ENCODE measurements around the gene BRAF. TPM values are rescaled to one million over a fixed set of nuclear protein-coding genes. Genes with fewer than 3 reads are reported as not detected.

BRAF gene
- 10 to 100 TPM; 25.8 to 58.7 (median 49.7) TPM for total RNA-seq
- polyA plus RNA-seq: 10 to 100 TPM; 11.2 to 13.9 TPM
- 113 reads per million, percentile 86 among the genes with 10 or more reads in this experiment for total RNA-seq

DNA sequence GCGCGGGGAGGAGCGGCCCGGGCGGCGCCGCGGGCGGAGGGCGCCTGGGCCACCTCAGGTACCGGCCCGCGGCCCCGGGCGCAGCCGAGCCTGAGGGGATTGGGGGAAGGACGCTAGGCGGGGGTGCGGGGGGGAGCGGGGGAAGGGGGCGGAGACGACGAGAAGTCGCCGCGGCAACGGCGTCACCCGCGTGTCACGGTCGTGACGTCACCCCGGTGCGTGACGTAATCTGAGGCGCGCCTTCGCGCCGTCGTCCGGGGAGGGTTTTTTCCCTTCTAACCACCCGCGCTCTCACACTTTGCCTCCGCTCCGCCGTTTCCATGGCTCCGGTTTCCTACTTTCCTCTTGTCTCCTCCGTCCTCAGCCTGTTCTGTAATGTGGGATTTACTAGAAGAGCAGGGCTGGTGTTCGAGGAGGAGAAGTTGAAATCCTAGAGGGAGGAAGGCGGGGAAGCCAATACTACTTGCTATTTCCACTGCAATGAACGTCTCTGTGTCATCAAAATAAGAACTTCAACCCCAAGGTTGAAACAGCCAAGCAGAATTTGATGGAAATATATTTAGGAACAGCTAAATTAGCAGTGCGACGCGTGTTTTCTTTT lies at the start of gene BRAF:
Gene BRAF, minus strand, starts transcription at position 109 of the 601 bp plus-strand sequence. CDS start 226 bp downstream, outside the sequence.
- peak within 1 kb of the TSS in 8 of 9 donors; percentile 92 to 100 (median 99) for H3K27ac Mint-ChIP-seq
- peak within 1 kb of the TSS in 8 of 10 donors; percentile 36 to 99 (median 98) for H3K4me3 Mint-ChIP-seq
- peak within 1 kb of the TSS; percentile 95 for H3K4me3 ChIP-seq (ENCODE audit: low read length)
- H3K27me3 ChIP-seq (ENCODE audit: control insufficient read depth in 2 of 2, insufficient read depth in 2 of 2, low read length in 2 of 2): no peaks in the 10 kb centered on the region
- H3K27me3 Mint-ChIP-seq: peaks cover 0 to 12% (median 0%) of the 10 kb centered on the region in 5 donors
- H3K4me1 Mint-ChIP-seq: peaks cover 9 to 37% (median 15%) of the 10 kb centered on the region in 7 donors
- no peaks in the 10 kb centered on the region for H3K36me3 Mint-ChIP-seq
- ChIA-PET POLR2A (interaction anchor here (0.9 to 2.1 kb wide), 5 partner anchors 20 to 251 kb away, joined by 3 to 15 read pairs (median 5); partner anchors contain the start of gene MRPS33), CTCF (interaction anchor here (1.8 kb wide), 1 partner anchor 90 kb away, joined by 7 read pairs; the partner anchor contains the start of gene MRPS33)
- peak within 1 kb of the TSS; percentile 100 for H3K27ac ChIP-seq (ENCODE audit: low read depth, low read length)
- peak; percentile 90 to 98 (median 94) for DNase-seq
- H3K9me3 ChIP-seq (ENCODE audit: control insufficient read depth in 2 of 3, low read length in 3 of 3): no peaks in the 10 kb centered on the region
- ATAC-seq: peak; percentile 79
- peaks cover 0 to 5% (median 0%) of the 10 kb centered on the region in 3 experiments for H3K36me3 ChIP-seq (ENCODE audit: control insufficient read depth in 2 of 3, insufficient read depth in 3 of 3, low read length in 3 of 3)
- H3K4me1 ChIP-seq (ENCODE audit: control insufficient read depth in 2 of 2, insufficient read depth in 2 of 2, low read length in 2 of 2): peaks cover 9 to 18% of the 10 kb centered on the region in 2 donors
- intact Hi-C loops (cut with micrococcal nuclease): loop anchor here (1.0 to 10.0 kb wide), 18 partner anchors 10 to 1690 kb away; partner anchors contain the start of genes ADCK2 (in 2 of the 2), FMC1 (in 2 of the 2), MKRN1 (in 2 of the 2) and MRPS33 (in 2 of the 2)
- H3K9me3 Mint-ChIP-seq: peaks cover 0 to 7% (median 0%) of the 10 kb centered on the region in 11 donors

DNA sequence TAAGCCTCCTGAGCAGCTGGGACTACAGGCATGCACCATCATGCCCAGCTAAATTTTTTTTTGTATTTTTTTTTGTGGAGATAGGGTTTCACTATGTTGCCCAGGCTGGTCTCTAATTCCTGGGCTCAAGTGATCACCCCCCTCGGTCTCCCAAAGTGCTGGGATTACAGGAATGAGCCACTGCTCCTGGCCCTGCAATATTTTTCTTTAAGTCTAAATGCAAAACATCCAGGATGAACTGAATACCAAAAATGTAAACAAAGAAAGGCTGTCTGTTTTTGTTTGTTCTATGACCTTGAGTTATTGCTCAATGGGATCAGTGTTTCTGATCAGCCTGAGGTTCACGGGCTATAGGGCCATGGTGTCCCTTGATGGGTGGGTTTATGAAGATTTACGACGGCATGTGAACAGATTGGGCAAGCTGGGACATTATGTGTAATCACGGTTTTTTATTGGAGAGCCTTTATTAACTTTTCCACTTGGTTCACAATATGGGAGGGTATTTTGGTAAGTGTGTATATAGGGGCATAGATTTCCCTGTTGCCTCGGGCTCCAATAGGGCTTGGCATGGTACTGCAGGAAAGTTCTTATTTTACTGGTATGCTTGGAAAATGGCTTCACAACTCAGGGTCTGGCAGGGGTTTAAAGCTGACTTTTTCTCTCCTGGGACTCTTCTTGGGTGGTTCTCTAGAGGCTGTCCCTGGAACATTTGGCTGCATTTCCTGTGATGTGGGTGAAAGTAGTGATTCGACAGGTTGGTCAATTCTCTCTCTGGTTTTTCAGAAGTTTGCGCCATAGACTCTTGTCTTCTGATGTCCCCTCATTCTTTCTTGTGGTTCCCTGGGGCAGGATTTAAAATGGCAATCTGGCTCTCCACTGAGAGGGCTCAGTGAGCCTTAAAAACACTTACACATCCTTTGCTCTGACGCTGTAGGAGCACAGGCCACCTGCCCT lies 48.4 kb upstream of the BRAF start:
- DNase-seq (no peak), ATAC-seq (no peak)
- ChIA-PET CTCF (no interaction called here), POLR2A (no interaction called here)
- no peaks in the 10 kb centered on the region for H3K4me1 ChIP-seq (ENCODE audit: control insufficient read depth in 2 of 2, insufficient read depth in 2 of 2, low read length in 2 of 2)
- H3K9me3 ChIP-seq (ENCODE audit: control insufficient read depth in 2 of 3, low read length in 3 of 3): no peaks in the 10 kb centered on the region
- intact Hi-C loops (cut with micrococcal nuclease): no loop called here
- no peak overlapping the region for H3K4me3 ChIP-seq (ENCODE audit: low read length)
- H3K36me3 ChIP-seq (ENCODE audit: control insufficient read depth in 2 of 3, insufficient read depth in 3 of 3, low read length in 3 of 3): no peaks in the 10 kb centered on the region
- H3K27ac ChIP-seq (ENCODE audit: low read depth, low read length): no peak overlapping the region
- Mint-ChIP-seq H3K27me3 (peaks cover 0 to 5% (median 0%) of the 10 kb centered on the region in 5 donors), H3K4me1 (peaks cover 0 to 5% (median 0%) of the 10 kb centered on the region in 7 donors), H3K27ac (no peak overlapping the region), H3K36me3 (no peaks in the 10 kb centered on the region), H3K4me3 (no peak overlapping the region), H3K9me3 (peaks cover 0 to 3% (median 0%) of the 10 kb centered on the region in 11 donors)
- H3K27me3 ChIP-seq (ENCODE audit: control insufficient read depth in 2 of 2, insufficient read depth in 2 of 2, low read length in 2 of 2): no peaks in the 10 kb centered on the region

DNA sequence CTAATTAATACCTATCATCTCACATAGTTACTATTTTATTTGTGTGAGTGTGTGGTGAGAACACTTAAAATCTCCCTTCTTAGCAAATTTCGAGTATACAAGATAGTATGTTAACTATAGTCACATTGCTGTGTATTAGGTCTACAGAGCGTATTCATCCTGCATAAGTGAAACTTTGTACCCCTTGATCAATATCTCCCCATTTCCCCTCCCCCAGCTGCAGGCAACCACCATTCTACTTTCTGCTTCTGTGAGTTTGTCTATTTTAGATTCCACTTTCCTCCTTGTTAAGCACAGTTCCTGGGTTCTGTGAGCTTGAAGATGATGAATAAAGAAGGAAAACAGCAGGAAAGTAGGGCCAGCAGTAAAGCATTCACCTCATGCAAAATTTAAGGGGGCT lies 47.6 kb upstream of the BRAF start:
- no peak for DNase-seq
- intact Hi-C loops (cut with micrococcal nuclease): no loop called here
- Histone ChIP-seq H3K9me3 (ENCODE audit: control insufficient read depth in 2 of 3, low read length in 3 of 3) (no peaks in the 10 kb centered on the region), H3K4me3 (ENCODE audit: low read length) (no peak overlapping the region), H3K36me3 (ENCODE audit: control insufficient read depth in 2 of 3, insufficient read depth in 3 of 3, low read length in 3 of 3) (no peaks in the 10 kb centered on the region), H3K27me3 (ENCODE audit: control insufficient read depth in 2 of 2, insufficient read depth in 2 of 2, low read length in 2 of 2) (no peaks in the 10 kb centered on the region), H3K4me1 (ENCODE audit: control insufficient read depth in 2 of 2, insufficient read depth in 2 of 2, low read length in 2 of 2) (no peaks in the 10 kb centered on the region), H3K27ac (ENCODE audit: low read depth, low read length) (no peak overlapping the region)
- ATAC-seq: no peak
- H3K27me3 Mint-ChIP-seq: peaks cover 0 to 11% (median 0%) of the 10 kb centered on the region in 5 donors
- no peak overlapping the region for H3K27ac Mint-ChIP-seq
- no peak overlapping the region for H3K4me3 Mint-ChIP-seq
- H3K9me3 Mint-ChIP-seq: peaks cover 0 to 3% (median 0%) of the 10 kb centered on the region in 11 donors
- ChIA-PET CTCF (no interaction called here), POLR2A (no interaction called here)
- H3K36me3 Mint-ChIP-seq: no peaks in the 10 kb centered on the region
- peaks cover 0 to 4% (median 0%) of the 10 kb centered on the region in 7 donors for H3K4me1 Mint-ChIP-seq

DNA sequence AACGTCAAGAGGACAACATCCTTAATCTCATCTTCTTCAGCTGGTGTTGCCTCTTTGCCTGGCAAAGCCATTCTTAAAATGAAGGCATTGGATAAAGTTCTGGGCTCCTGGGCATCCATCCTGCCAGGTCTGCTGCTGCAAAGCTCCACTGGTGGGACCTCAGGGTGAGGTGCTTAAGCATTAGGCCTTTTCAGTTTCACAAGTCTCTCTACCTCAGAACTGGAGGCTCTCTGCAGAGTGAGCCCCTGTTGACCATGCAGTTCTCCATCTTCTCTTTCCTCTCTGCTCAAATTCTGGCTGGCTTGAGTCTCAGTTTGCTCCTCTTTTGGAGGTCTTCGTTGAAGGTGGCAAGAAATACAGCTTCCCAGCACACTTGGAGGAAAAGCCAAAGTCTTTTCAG lies 42.7 kb upstream of the BRAF start:
- Mint-ChIP-seq H3K27me3 (peaks cover 0 to 12% (median 0%) of the 10 kb centered on the region in 5 donors), H3K4me3 (no peak overlapping the region), H3K9me3 (peaks cover 0 to 3% (median 0%) of the 10 kb centered on the region in 11 donors), H3K36me3 (no peaks in the 10 kb centered on the region), H3K4me1 (no peaks in the 10 kb centered on the region), H3K27ac (no peak overlapping the region)
- H3K27me3 ChIP-seq (ENCODE audit: control insufficient read depth in 2 of 2, insufficient read depth in 2 of 2, low read length in 2 of 2): no peaks in the 10 kb centered on the region
- H3K27ac ChIP-seq (ENCODE audit: low read depth, low read length): no peak overlapping the region
- H3K4me1 ChIP-seq (ENCODE audit: control insufficient read depth in 2 of 2, insufficient read depth in 2 of 2, low read length in 2 of 2): no peaks in the 10 kb centered on the region
- ChIA-PET POLR2A (no interaction called here), CTCF (interaction anchor here (0.6 kb wide), 1 partner anchor 691 kb away, joined by 3 read pairs; no protein-coding TSS in a partner anchor)
- no peak overlapping the region for H3K4me3 ChIP-seq (ENCODE audit: low read length)
- no peaks in the 10 kb centered on the region for H3K9me3 ChIP-seq (ENCODE audit: control insufficient read depth in 2 of 3, low read length in 3 of 3)
- ATAC-seq: no peak
- no peaks in the 10 kb centered on the region for H3K36me3 ChIP-seq (ENCODE audit: control insufficient read depth in 2 of 3, insufficient read depth in 3 of 3, low read length in 3 of 3)
- intact Hi-C loops (cut with micrococcal nuclease): loop anchor here in 1 of 2 donors (1.0 kb wide), 1 partner anchor 156 kb away; no protein-coding TSS in a partner anchor
- no peak for DNase-seq

DNA sequence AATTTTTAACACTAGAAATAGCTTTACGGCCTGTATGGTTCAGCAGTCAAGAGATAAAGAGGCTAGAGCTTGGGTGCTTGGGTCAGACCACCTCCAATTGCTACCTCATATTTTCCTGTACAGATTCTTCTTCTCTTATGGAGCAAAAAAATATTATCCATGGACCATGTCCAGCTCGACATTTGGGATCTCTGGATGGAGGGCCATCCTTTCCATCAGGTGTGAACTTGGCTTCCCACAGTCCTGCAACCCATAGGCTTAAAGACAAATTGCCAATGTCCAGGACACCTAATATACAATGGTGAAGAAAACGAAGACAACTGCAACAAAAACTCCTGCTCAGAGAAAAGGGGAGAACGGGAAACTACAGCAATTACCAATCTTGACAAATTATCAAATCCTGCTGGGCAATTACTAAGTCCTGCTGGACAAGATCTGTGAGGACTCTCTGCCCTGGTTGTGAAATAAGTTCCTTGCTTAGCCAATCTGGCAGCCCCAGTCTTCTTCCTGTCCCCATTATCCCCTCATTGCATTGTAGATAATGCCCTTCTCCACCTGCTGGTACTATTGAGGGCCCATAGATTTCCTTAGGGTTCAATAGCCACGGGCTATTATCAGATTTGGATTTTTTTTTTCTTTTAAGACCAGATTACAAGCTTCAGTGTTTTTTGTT lies 42.0 kb upstream of the BRAF start:
- CTCF ChIA-PET: interaction anchor here (0.6 kb wide), 2 partner anchors 232 to 692 kb away, joined by 3 to 5 read pairs; no protein-coding TSS in a partner anchor
- Histone ChIP-seq H3K9me3 (ENCODE audit: control insufficient read depth in 2 of 3, low read length in 3 of 3) (no peaks in the 10 kb centered on the region), H3K27ac (ENCODE audit: low read depth, low read length) (no peak overlapping the region), H3K27me3 (ENCODE audit: control insufficient read depth in 2 of 2, insufficient read depth in 2 of 2, low read length in 2 of 2) (no peaks in the 10 kb centered on the region), H3K4me3 (ENCODE audit: low read length) (no peak overlapping the region), H3K36me3 (ENCODE audit: control insufficient read depth in 2 of 3, insufficient read depth in 3 of 3, low read length in 3 of 3) (no peaks in the 10 kb centered on the region), H3K4me1 (ENCODE audit: control insufficient read depth in 2 of 2, insufficient read depth in 2 of 2, low read length in 2 of 2) (no peaks in the 10 kb centered on the region)
- no peak overlapping the region for H3K27ac Mint-ChIP-seq
- H3K4me1 Mint-ChIP-seq: no peaks in the 10 kb centered on the region
- H3K27me3 Mint-ChIP-seq: peaks cover 0 to 12% (median 0%) of the 10 kb centered on the region in 5 donors
- H3K36me3 Mint-ChIP-seq: no peaks in the 10 kb centered on the region
- H3K4me3 Mint-ChIP-seq: no peak overlapping the region
- POLR2A ChIA-PET: no interaction called here
- peaks cover 0 to 3% (median 0%) of the 10 kb centered on the region in 11 donors for H3K9me3 Mint-ChIP-seq
- no peak for DNase-seq
- intact Hi-C loops (cut with micrococcal nuclease): loop anchor here in 1 of 2 donors (1.0 kb wide), 1 partner anchor 155 kb away; no protein-coding TSS in a partner anchor
- no peak for ATAC-seq

DNA sequence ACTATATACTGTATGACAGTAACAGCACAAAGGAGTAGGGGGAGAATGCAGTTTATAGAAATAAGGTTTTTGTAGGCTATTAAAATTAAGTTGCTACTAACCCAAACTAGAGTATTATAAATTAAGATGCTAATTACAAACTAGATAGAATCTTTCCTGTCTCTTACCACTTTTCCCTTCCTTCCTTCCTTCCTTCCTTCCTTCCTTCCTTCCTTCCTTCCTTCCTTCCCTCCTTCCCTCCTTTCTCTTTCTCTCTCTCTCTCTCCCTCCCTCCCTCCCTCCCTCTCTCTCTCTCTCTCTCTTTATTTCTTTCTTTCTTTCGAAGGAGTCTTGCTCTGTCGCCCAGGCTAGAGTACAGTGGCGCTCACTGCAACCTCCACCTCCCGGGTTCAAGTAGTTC lies 36.4 kb upstream of the BRAF start:
- H3K4me3 Mint-ChIP-seq: no peak overlapping the region

More for the DNA sequence above, 36.4 kb upstream of the BRAF start:
- Mint-ChIP-seq H3K4me1 (no peaks in the 10 kb centered on the region), H3K9me3 (peaks cover 0 to 6% (median 2%) of the 10 kb centered on the region in 11 donors), H3K36me3 (no peaks in the 10 kb centered on the region), H3K27me3 (no peaks in the 10 kb centered on the region), H3K27ac (no peak overlapping the region)
- Histone ChIP-seq H3K4me3 (ENCODE audit: low read length) (no peak overlapping the region), H3K36me3 (ENCODE audit: control insufficient read depth in 2 of 3, insufficient read depth in 3 of 3, low read length in 3 of 3) (no peaks in the 10 kb centered on the region), H3K27me3 (ENCODE audit: control insufficient read depth in 2 of 2, insufficient read depth in 2 of 2, low read length in 2 of 2) (no peaks in the 10 kb centered on the region), H3K9me3 (ENCODE audit: control insufficient read depth in 2 of 3, low read length in 3 of 3) (peaks cover 0 to 6% (median 0%) of the 10 kb centered on the region in 3 experiments), H3K4me1 (ENCODE audit: control insufficient read depth in 2 of 2, insufficient read depth in 2 of 2, low read length in 2 of 2) (no peaks in the 10 kb centered on the region), H3K27ac (ENCODE audit: low read depth, low read length) (no peak overlapping the region)
- CTCF ChIA-PET: no interaction called here
- intact Hi-C loops (cut with micrococcal nuclease): no loop called here
- DNase-seq (no peak), ATAC-seq (no peak)
- POLR2A ChIA-PET: no interaction called here
